Fibroblast of skin of left quadriceps (primary cell): ENCODE results near the gene FKTN.
"Not testable (repeated sequence)": the region's sequence is repeated elsewhere in the genome, so short reads cannot be mapped to it uniquely, and the experiment has no call there.

ENCODE experiments used
- DNase-seq, 2 experiments: peaks; one replicate each; pipeline ENCODE4 v3.0.0-alpha.2; 2013; ENCODE audit warnings: low read depth in 2 of 2

Gene FKTN

DNA sequence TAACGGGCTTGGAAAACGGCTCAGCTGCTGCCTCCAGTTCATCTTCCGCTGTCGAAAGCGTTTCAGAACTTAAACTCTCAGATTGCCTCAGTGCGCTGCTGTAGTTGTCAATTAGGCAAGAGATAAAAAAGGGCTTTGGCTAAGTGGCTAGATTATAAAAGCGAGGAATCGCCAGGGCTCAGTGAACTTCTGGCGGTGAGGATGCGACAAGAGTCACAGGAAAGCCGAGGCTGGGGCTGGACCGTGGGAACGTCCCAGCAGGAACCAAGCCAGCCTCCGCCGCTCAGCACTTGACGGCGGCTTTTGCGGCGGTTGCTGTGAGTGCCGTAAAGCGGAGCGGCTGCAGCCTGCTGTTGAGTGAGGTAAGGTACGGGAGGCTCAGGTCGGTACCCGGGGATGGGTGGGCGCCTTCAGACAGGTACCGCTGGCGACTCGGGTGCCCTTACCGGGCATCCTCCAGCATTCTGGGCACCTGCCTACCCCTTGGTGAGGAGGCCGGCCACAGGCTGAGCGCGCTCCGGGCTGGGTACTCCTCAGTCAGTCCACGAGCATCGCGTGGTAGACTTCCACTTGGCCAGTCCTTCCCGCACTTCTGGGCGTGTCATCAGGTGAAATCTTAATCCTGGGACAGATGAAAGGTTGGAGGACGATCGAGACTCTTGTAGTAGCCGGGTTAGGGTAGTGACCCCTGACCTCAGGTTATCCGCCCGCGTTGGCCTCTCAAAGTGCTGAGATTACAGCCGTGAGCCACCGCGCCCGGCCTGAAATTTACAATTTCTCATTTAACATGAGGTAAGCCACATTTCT lies at the start of gene FKTN:
TSS of gene FKTN (plus strand) at position 328 of the 807 bp plus-strand sequence. CDS start 16,902 bp downstream, outside the sequence.
- DNase-seq, result peak; percentile 53 to 59

- DNase-seq, result no peak
Observed at GRCh38 chr9:105508530-105508929, 49.4 kb upstream of the FKTN start.

DNA sequence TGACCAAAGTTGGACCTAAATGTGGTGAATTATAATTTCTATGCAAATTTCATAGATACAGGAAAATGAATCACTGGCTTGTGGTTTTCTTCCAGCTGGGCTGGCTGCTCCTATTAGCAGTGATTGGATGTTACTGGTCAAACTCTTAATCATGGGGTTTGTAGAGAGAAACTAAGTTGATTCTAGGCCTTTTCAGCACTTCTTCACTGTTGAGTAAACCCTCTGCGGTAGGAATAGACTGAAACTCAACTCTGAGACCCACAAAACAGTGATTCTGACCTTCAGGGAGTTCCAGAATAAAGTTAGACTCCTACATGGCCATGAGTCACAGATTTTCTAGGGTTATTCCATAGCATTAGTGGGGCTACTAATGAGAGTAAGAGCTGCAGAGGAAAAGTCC lies 47.9 kb upstream of the FKTN start:
- DNase-seq, result peak; percentile 56 to 60

GRCh38 chr9:105511446-105511845 lies 46.5 kb upstream of the FKTN start:
- DNase-seq, result no peak

- DNase-seq, result no peak
Observed at GRCh38 chr9:105515811-105516413, 42.0 kb upstream of the FKTN start.

DNA sequence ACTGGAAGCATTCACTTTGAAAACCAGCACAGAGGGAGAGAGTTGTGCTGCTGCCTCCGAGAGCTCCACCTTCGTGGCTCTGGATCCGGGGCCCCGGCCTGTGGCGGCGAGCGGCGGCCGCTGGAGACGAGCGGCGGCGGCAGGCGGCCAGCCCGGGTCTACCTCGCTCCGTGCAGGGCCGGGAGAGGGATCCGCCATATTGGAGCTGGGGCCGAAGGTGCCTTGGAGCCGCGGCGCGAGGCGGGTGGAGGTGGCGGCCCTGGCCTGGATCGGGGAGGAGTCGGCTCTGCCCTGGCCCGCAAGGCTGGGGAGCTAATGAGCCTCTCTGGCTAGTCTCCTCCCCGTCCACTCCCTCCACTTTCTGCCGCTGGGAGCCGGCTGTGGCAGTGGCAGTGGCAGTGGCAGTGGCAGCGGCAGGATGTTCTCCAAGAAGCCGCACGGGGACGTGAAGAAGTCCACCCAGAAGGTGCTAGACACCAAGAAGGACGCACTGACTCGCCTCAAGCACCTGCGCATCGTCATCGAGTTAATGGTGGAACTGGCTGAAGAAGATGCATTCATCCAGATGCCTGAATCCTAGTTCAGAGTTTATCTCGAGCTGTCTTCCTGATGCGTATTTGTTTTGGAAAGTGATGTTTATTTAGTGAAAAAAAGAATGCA lies 38.1 kb upstream of the FKTN start:
- DNase-seq, result not testable (repeated sequence)

- DNase-seq, result not testable (repeated sequence)
Observed at GRCh38 chr9:105520992-105521391, 36.9 kb upstream of the FKTN start.

GRCh38 chr9:105522618-105523385 lies 35.1 kb upstream of the FKTN start:
- DNase-seq, result not testable (repeated sequence)

DNA sequence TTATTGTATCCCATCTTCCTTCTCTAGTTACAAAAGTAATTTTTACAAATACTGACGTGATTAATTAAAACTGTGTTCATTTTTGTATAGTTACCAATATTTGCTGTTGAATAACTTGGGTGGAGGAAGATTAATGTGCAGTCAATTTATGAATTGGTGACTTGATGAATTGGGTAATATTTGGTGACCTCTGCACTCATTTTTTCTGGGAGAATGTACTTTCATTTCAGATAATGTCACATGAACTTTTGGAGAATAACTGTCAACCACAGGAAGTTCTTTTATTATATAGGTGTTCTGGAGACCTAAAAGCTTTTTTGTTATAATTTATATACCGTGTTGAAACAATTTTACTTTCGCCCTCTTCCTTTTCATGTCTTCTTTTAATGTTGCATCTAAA lies 26.4 kb upstream of the FKTN start:
- no peak for DNase-seq

GRCh38 chr9:105535920-105536668 lies 21.8 kb upstream of the FKTN start:
- DNase-seq, result no peak

- DNase-seq, result no peak
Observed at GRCh38 chr9:105539452-105539851, 18.5 kb upstream of the FKTN start.

GRCh38 chr9:105541838-105542237 lies 16.1 kb upstream of the FKTN start:
- DNase-seq, result no peak

- DNase-seq, result no peak
Observed at GRCh38 chr9:105554042-105554441, 3.9 kb upstream of the FKTN start.

GRCh38 chr9:105572455-105572854 lies 14.5 kb downstream of the FKTN start:
- no peak for DNase-seq

DNA sequence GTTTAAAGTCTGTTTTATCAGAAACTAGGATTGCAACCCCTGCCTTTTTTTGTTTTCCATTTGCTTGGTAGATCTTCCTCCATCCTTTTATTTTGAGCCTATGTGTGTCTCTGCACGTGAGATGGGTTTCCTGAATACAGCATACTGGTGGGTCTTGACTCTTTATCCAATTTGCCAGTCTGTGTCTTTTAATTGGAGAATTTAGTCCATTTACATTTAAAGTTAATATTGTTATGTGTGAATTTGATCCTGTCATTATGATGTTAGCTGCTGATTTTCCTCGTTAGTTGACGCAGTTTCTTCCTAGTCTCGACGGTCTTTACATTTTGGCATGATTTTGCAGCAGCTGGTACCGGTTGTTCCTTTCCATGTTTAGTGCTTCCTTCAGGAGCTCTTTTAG lies 22.0 kb downstream of the FKTN start:
- DNase-seq, result not testable (repeated sequence)

- DNase-seq, result not testable (repeated sequence)
Observed at GRCh38 chr9:105581550-105581949, 23.6 kb downstream of the FKTN start.

GRCh38 chr9:105593145-105593544 lies 35.2 kb downstream of the FKTN start:
- no peak for DNase-seq

GRCh38 chr9:105608721-105609598 lies 51.0 kb downstream of the FKTN start:
- DNase-seq, result peak; percentile 14 to 16

GRCh38 chr9:105621001-105621400 lies 63.1 kb downstream of the FKTN start:
- no peak for DNase-seq

GRCh38 chr9:105625088-105625487 lies 67.2 kb downstream of the FKTN start:
- no peak for DNase-seq
